NOMO-1 treated with DMSO at 0.1 percent for 48 hours (cell line): ENCODE measurements around the gene SAP30L.

Experiments used
- DNase-seq: peaks from one replicate; lab custom pipeline; 2025; ENCODE audit not compliant: unreplicated experiment; lab: John Stamatoyannopoulos, UW

The SAP30L gene

DNA sequence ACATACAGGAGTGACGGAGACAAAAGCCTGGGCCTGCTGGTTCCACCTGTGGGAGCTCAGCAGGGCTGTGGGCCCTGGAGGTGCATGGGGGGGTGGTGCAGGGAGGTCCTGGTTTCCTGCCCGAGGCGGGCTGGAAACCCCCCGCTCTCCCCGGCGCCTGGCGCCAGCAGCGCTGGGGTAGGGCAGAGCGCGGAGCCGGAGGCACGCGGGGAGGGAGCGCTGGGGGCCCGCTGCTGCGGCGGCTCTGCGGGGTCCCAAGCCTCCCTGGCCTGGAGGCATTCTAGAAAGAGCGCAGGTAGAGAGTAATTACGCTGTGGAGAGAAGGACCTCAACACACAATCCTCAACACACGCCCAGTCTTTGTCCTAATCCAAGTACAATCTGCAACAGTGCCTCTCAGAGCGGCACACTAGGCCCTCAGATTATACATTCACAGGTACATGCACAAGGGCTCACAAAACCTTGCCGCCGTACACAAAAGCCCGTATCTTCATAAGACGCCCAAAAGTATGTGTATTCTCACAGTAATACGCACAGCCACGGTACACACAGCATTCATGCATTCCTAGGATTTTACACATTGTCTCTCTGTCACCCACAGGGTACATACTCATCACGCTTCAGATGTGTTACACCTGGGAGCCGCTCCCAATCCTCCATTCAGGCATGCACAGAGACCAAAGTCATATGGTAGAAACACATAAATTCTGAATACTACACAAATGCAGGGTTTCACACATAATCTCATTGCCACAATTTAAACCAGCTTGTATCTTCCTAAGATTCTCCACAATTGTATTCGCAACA is 34.4 kb downstream of the SAP30L start:
- DNase-seq = no peak

DNA sequence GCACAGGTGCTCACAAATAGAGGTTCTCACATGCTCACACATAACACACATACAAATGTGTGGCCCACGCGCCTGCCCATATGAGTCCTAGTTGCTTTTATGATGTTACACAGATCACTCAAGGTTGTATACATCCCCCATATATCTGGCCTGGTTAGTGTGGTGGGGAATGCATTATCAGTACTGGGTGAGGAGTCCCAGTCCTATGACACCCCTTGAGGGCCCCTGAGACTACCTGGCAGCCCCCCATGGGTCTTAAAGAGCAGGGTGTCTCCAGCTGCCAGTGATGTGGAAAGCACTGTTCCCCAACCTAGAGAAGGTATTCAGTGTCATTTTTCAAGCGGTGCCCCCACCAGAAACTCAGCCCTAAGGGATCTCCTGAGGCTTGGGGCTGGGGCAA is 35.0 kb downstream of the SAP30L start:
- no peak for DNase-seq

DNA sequence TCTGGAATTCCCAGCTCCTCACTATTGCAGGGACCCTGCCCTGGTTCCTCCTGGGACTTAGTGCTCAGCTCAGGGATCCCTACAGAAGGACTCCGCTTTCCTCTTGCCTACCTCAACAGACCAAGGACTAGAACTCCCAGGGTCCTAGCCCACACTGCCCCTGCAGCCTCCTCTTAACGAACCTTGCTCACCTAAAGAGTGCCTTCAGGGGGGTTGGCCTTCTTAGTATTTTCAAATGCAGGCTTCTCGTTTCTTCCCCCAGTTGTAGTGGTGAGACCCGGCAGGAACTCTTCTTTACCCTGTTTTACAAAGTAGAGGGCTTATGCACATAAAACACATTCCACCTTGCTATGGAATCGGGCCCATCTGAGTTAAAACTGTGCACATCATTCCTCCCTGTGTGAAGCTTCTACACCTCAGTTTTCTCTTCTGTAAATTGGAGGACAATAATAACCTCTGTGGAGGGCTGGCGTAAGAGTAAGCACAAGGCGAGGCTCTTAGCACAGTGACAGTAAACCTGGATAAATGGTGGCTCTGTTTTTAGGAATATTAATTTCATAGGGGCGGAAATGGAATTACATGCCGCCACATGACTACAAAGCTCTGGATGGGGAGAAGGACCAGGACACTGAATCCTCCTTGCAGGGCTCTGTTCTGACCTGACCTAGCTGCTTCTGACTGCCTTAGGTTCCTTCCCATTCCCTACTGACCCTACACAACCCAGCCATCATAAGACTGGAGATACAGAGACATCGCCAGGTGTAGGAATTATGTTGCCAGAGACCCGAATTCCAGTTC is 36.0 kb downstream of the SAP30L start:
- DNase-seq = no peak

DNA sequence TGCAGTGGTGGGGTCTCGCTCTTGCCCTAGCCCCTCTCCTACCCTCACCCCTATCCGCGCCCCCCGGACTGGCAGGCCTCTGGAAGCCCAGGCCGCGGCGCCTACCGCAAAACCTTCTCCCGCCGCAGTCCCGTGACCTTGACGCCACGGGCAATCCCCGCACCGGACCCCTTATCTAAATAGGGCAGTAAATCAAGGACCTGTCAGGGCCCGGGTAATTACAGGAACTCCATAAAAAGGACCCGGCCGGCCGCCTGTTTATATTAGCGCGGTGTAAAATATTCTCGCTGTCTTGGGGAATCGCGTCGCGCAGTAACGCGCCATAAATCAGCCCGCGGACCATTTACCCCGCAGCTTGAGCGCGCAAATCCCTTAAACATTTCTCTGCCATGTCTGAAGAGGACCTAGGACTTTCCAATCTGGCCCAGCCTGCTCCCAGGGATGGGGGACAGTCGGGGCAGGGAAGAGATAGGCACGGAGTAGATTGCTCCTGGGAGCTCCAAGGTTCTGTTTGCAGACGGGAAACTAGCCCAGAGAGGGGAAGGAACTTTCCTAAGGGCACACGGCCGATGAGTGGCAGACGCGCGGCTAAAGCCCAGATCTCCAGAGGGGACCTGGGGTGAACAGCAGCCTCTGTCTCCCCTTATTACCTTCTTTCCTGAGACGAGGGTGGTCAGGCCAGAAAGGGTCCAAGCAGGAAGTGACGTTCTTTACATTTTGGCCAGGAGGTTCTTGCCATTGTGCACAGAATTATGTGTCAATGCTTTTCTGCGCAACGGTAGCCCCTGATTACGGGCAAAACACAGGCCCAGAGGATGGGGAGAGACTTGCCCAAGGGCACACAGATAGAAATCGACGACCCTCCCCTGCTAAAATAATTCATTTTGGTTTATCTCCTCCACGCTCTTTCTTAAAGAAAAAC is 37.0 kb downstream of the SAP30L start:
- no peak for DNase-seq

DNA sequence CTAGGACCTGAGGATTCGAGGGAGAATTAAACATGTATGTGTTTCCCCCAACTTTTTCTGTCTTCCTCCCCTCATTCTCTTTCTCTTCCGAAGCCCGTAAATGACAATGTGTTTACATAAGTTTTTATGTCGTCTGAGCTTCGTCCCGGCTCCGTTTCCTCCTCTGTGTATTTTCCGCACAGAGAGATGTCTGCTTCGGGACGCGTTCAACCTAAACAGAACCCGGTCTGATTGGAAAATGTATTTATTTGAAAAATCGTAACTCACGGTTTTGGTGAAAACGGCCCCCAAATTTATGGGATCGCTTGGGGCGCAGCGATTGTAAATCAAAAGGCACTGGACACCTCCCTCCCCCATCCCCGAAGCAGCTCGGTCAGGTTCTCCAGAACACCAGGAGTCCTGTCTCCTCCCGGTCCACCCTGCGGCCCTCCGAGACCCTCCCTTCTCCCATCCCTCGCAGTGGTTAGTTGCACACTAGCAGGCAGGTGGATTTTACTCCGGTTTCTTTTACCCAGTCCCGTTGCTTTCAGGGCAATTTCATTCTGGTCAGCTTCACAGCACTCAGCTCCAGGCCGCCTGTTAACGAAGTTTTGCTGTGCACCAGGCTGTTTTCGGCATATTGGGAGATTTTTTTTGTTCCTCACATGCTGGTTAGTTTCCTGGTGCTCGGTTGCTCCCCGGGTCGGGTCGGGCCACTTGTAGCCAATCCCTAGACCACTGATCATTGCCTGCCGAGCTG is 38.0 kb downstream of the SAP30L start:
- DNase-seq = no peak

DNA sequence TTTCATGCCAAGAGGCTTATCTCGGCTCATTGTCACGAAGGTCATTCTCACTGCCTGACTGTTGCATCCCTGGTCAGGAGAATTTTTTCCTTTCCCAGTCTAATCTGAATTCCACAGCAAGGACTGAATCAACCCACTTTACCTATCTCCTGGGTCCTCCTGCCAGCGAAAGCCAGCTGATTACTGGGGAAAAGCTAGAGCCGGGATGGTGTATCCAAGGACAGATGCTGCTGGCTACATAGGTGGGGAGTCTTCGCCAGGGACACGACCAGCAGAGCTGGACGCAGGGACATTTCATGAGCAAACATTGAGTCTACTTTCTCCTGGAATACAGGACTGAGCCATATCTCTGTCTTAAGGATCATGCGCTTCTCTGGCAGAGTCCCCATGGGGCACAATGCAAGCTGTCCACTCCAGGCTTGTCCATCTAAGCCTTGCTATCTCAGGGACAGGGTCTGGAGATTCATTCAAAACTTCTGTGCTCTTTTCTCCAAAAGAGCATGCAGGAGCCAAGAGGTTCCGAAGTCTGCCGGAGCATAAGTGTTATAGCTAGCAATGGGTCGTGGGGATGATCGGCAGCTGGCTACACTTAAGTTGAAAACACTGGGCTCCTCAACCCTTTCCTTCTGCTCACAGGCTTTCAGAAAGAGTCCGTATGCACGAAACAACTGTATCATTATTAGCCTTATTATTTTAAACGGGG is 38.7 kb downstream of the SAP30L start:
- no peak for DNase-seq

DNA sequence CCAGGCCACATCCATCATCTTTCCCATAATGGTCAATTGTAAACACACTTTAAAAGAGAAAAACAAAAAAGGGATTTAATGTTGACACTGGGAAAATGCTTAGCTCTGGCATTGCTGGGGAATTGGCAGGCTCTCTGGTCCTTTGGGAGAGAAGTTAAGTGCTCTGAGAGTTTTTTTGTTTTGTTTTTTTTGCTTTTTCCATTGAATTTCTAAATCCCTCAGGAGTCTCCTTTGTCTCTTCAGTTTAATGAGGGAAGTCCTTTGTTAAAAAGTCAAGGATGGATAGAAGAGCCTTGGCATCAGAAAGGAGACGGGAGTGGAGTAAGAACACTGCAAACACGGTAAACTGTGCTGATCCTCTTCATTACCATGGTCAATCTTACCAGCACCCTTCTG is 39.3 kb downstream of the SAP30L start:
- no peak for DNase-seq

DNA sequence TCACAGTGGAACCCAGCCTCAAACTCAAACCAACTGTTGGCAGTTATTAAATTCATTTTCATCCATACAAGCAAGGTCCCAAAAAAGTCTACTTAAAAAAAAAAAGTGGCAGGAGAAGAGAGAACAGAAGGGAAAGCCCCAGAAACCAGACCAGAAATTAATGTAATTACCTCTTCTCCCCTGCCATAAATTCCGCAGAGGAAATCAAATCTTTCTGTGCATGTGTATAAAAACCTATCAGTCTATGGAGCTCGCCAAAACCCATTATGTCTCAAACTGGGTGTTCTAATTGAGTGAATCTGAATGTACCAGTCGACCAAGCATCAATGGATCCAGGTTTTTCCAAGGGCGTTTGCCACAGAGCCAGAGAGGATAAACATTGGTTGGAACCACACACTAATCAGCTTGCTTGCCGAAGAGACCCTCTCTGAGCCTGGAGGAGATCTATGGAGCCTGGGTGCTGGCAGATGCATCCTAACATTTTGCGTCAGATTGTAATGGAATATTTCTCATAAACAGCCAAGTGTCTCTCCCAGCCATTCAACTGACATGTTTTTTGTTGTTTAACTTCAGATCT is 40.1 kb downstream of the SAP30L start:
- no peak for DNase-seq

DNA sequence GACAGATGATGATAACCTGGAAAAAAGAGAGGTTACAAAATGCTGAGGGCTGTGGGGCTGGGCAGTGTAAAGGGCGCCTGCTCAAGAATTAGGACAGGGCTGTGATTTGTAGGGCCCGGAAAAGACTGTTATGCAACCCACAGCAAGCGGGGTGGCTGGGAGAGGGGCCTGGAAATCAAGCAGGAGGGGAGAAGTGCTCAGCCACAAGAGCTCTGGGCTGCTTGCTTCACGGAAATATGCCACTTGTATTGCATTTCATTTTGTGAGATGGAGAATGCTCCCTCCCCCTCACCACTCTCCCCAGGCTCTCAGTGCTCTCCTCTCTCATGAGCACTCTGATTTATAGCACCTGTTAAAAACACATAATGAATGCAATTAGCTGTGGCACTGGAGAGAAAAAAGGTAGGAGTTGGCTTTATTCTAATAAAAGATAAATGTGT is 40.6 kb downstream of the SAP30L start:
- DNase-seq = no peak

DNA sequence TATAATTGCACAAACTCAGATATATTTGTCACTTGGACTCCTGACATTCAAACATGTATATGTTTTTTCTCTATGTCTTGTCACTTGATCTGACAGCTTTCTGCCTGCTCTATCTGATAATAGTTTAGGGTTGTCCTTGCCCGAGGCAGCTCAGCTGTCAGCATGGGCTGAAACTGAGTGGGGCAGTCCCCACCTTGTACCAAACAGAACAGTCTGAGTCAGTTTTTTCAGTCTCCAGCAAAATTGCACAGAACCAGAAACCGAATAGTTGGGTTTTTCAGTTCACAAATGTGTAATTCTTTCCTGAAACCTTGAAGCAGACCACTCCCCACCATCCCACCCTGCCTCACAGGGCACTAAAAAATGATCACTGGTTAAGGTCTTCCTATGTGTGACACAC is 41.7 kb downstream of the SAP30L start:
- no peak for DNase-seq

DNA sequence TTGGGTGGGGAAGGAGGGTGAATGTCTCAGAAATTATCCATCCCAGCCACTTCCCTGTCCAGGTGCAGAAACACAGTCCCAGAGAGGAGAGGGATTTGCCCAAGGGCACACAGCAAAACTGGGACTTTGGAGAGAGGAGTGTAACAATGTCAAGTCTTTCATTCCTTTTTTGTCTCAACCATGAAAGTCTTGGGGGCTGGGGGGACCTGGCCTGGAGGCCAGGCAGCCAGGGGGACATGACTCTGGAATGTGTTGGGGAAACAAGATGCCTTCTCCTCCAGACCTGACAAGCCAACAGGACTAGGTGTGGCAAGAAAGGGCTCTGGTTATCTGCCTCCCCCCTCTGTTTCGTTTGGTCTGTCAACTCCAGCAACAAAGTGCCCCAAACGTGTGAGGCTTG is 46.1 kb downstream of the SAP30L start:
- no peak for DNase-seq

DNA sequence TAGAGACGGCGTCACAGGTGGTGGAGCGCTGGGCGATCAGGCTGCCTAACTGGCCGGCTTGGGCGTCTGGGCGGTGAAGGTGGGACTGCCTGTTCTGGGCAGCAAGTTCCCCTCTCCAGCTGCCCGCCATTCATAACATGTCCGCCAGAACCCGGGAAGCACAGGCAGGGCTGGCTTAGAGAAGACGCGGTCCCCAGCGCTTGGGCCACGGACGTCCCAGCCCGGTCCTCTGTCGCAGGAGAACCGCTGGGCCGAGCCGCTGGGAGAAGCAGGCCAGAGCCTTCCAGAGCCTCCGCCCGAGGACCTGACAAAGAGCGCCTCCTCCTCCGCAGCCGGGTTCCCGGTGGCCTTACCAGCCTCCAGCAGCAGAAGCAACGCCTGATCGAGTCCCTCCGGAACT is 47.5 kb downstream of the SAP30L start:
- DNase-seq = no peak

DNA sequence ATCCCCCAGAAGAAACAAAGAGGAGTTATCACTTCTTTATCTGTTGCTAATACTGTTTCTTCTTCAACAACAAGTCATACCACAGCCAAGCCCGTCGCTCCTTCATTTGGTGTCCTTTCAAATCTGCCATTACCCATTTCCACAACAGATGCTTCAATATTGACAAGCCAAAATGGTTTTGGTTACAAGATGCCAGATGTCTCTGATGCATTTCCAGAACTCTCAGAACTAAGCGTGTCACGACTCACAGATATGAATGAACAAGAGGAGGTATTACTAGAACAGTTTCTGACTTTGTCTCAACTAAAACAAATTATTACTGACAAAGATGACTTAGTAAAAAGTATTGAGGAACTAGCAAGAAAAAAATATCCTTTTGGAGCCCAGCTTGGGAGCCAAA is 48.2 kb downstream of the SAP30L start:
- DNase-seq = no peak

DNA sequence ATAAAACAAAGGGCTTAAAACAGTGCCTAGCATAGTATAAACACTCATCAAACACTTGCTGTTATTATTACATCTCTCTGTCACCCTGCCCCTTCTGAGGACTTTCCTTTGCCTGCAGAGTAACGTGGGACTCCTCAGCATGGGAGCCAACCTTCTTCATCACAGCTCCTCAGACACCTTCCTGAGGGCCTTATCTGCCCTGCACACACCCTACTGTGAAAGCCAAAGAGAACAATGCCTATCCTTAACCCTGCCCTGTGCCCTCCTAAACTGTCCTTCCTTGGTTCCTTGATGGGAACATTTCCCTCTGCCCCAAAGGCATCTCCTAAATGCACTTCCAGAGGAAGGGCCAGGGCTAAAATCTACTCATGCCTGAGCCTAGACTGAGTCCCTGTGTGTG is 52.8 kb downstream of the SAP30L start:
- DNase-seq = no peak

DNA sequence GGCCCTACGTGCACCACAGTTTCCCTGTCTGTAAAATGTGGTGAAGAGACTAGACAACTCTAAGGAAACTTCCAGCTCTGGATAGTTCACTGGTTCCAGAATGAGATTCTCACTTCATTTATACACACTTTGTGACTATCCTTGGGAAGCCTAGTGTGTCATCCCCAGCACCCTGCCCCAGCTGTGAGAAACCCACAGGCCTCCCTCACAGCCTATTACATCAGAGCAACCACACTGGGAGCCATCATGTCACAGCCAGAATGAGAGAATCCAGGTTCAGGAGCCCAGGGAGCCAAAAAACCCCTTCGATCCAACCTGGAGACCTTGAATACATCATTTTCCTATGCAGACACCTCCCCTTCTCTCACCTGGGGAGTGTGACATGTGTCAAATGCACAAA is 53.2 kb downstream of the SAP30L start:
- DNase-seq = no peak

DNA sequence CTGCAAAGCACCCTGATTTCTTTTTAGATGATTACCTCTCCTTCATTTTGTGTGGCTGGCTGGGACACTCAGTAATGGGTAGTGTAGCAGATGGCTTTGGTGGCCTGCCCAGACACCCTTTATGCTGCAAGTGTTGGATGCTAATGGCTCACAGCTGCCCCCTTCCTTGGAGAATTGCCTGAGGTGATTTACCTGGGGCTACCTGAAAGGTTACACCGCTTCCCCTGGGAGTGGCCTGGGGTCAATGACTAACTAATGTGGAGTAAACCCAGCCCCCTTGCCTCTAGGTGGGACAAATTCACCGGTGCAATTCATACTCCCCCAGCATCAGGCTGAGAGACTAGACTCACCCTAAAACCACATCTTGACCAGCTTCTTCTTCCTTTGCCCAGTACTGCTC is 55.8 kb downstream of the SAP30L start:
- no peak for DNase-seq

DNA sequence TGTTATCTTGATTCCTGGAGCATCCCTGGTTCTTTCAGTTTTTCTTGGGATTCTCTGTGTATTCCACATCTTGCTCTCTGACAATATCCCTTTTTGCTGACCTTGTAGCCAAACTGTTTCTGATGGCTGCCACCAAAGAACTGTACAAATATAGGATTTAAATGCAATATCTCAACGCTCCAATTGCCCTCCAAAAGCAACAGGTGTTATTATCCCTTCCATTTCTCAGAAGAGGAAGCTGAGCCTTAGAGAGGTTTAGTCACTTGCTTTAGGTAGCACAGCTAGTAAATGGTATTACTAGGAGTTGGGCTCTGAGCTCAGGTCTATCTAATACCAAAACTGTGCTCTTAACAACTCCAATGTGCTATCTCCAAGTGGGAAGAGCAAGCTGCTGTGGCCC is 56.4 kb downstream of the SAP30L start:
- DNase-seq = no peak

DNA sequence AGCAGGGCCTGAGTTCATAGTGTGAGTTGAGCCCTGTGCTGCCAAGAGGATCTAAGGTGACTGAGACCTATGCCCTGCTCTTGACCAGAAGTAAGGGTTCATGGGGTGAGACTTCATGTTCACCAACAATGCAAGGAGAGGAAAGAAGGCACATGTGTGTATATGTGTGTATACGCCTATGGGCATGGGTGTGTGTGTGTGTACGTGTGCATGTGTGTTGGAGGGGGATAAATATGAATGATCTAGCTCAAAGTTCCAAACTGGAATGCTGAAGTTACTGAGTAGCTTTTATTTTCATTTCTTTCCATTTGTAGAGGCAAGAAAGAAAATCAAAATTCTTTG is 57.9 kb downstream of the SAP30L start:
- DNase-seq = no peak

DNA sequence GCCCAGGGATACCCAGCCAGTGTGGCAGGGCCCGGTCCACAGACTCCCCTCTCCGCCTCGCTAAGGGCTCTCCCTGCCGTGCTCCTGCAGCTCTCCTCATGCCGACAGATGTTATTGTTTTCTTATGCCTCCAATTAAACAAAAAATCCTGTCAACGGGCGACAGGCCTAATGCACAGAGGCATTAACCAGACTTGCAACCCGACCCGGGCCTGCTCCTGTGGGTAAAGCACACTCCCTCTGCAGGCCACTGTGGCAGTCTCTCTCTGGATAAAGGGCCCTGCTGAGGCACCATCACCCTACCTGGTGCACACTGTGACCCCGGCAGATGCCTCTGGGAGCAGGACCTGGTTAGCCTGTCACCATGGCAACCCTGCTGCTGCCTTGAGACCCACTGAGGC is 59.8 kb downstream of the SAP30L start:
- no peak for DNase-seq
